Measurements from ENCODE around the gene C11orf86. TPM values are rescaled to one million over a fixed set of nuclear protein-coding genes. Genes with fewer than 3 reads are reported as not detected.

Gene C11orf86
- polyA plus RNA-seq, 5 donors = not detected

GRCh38 chr11:66966351-66966750, 8.8 kb upstream of the C11orf86 start:
- no peak for DNase-seq

- no peak for DNase-seq
These were observed 7.3 kb upstream of the C11orf86 start for GRCh38 chr11:66967670-66968425.

GRCh38 chr11:66969584-66970225, 5.4 kb upstream of the C11orf86 start:
- no peak for DNase-seq

DNA sequence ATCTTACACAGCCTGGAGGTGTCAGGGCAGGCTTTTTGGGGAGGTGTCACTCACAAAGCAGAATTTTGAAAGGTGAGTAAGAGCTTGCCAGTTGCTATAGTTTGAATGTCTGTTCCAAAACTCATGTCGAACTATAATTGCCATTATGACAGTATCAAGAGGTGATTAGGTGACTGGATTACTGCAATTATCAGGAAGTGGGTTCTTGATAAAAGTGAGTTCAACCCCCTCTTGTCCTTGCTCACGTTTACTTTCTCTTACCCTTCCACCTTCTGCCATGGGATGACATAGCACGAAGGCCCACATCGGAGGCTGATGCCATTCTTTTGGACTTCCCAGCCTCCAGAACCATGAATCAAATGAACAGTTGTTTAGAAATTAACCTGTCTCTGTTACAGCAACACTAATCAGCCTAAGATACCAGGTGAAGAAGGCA, 4.7 kb upstream of the C11orf86 start:
- no peak for DNase-seq

- DNase-seq = no peak
These were observed 4.2 kb upstream of the C11orf86 start for GRCh38 chr11:66970807-66971442.

DNA sequence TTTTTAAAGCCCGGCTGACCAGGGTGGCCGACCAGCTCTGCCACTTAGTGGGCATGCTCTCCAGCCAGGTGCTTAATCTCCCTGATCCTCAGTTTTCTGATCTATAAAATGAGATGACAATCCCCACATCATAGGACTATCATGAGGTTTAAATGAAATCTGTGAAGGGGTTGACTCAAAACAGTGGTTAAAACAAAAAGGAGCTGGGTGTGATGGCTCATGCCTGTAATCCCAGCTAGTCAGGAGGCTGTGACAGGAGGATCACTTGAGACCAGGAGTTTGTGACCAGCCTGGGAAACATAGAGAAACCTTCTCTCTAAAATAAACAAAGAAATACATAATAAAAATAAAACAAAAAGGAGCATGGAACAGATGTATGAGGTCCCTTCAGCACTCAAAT, 3.6 kb upstream of the C11orf86 start:
- DNase-seq = no peak

GRCh38 chr11:66973956-66974580, 1.0 kb upstream of the C11orf86 start:
- no peak for DNase-seq

GRCh38 chr11:66975405-66976027, 412 bp downstream of the C11orf86 start:
- DNase-seq = no peak

- no peak for DNase-seq
These were observed 944 bp downstream of the C11orf86 start for GRCh38 chr11:66976028-66976467.

- DNase-seq = no peak
These were observed 1.8 kb downstream of the C11orf86 start for GRCh38 chr11:66976925-66977324.

DNA sequence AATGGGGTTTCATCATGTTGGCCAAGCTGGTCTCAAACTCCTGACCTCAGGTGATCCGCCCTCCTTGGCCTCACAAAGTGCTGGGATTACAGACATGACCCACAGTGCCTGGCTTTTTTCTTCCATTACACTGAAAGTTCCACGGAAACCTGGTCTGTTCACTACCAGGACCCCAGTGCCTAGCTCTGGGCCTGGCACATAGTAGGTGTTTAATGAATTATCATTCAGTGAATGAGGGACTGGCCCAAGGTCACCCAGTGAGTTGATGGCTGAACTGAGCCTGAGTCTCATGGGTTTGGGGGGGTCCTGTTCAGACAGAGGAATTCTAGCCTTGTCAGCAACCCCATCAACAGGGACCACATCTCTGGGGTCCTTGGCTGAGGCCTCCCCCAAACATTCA, 3.1 kb downstream of the C11orf86 start:
- DNase-seq = no peak

DNA sequence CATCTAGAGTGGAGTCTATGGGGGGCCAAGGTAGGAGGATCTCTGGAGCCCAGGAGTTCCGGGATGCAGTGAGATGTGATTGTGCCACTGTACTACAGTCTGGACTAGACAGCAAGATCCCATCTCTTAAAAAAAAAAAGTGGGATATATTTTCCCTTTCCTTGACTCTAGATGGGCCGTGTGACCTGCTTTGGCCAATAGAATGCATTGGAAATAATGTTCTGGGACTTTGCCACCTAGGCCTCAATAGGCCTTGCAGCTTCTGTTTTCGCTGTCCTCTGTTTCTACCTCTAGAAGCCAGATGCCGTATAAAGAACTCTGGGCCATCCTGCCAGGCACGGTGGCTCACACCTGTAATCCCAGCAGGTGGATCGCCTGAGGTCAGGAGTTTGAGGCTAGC, 3.6 kb downstream of the C11orf86 start:
- DNase-seq = no peak

DNA sequence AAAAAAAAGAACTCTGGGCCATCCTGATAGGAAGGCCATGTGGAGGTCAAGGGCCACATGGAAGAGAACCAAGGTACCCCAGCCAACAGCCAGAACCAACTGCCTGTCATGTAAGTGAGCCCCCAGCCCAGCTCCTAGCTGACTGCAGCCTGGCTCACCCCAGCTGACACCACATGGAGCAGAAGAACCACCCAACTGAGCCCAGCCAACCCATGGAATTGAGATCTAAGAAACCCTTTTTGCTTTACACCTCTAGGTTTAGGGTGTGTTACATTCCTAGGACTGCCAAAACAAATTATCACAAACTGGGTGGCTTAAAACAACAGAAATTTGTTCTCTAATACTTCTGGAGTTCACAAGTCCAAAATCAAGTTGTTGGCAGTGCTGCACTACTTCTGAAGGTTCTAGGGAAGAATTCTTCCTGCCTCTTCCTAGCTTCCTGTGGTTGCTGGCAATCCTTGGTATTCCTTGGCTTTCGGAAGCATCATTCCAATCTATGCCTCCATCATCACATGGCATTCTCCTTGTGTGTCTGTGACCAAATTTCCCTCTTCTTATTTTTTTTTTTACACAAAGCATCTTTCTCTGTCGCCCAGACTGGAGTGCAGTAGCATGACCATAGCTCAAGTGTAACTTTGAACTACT, 4.4 kb downstream of the C11orf86 start:
- DNase-seq = no peak

DNA sequence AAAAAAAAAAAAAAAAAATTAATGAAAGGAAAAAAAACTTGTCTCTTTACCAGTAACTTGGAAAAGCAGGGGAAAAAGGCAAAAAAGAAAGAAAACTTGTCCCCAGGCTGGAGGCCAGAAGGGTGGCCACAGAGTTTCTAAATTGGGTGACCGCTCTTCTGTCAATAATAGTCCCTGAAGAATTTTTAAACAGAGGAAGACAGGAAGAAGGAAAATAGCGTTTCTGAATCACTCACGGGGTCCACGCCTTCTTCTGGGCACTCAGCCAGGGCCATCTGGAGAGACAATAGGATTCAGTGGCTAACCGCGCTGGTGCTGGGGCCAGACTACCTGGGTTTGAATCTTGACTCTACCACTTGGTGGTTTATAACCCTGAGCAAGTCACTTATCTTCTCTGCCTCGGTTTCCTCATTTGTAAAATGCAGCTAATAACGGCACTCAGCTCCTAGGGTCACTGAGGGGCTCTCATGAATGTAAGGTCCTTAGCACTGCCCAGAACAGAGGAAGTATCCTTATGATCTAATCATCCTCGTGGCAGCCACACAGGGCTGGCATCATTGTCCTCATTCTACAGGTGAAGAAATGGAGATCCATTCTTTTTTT, 7.0 kb downstream of the C11orf86 start:
- peak; percentile 52 to 54 for DNase-seq

- no peak for DNase-seq
These were observed 8.3 kb downstream of the C11orf86 start for GRCh38 chr11:66983275-66983924.

DNA sequence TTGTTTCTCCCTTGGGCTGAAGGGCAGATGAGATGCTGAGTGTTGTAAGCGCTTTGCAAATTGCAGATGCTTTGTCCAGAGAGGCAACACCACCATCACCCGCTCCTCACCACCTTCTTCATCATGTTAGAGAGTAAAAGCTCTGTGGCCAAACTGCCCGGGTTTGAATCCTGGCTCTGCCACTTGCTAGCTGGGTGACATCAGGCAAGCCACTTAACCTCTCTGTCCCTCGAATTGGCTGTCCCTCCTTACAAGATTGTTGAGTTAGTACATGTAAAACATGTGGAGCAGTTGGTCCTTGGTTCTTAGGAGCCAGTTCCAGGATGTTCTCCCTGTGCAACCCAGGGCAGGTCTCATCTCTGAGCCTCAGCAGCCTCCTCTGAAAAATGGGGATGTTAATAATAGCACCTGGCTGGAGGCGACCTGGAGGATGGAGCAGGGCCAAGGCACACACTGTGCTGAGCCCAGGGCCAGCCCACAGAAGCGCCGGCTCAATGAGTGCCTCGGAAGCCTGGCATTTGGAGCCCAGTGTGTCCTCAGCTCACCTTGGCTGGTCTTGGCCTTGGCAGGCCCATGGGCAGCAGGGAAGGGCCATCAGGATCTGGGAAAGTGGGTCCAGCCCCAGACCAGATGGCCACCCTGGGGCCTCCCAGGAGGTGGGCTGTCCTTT, 10.5 kb downstream of the C11orf86 start:
- DNase-seq = no peak

GRCh38 chr11:66986178-66986545, 11.1 kb downstream of the C11orf86 start:
- no peak for DNase-seq

- no peak for DNase-seq
These were observed 12.1 kb downstream of the C11orf86 start for GRCh38 chr11:66987158-66987620.

- no peak for DNase-seq
These were observed 13.0 kb downstream of the C11orf86 start for GRCh38 chr11:66987924-66988637.

All from right lung (tissue), 5 donors.